ENCODE measurements around the gene CDK13. TPM values are rescaled to one million over a fixed set of nuclear protein-coding genes. Genes with fewer than 3 reads are reported as not detected.

Gene CDK13
- total and polyA plus RNA-seq, 2 donors (not counting 3 experiments of a cell fraction or from before 2014, with no cell fraction given), result 24.5 to 56.7 TPM

DNA sequence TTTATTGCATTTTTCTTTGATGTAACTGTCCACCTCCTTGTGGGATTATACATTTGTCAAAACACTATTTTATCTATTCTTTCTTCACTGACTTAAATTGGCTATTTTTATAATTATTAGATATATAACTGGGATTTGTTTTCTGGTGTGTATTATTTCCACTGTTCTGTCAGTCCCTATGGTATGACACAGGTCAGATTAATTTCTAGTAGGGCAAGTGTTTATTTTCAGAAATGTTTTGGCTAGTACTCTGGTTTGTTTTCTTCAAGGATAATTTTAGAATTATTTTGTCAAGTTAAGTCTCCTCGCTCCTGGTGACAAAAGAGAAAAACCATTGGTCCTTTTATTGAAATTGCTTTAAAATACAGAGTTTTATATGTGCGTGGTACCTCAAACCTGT lies 93.1 kb downstream of the CDK13 start:
- no peak overlapping the region for H3K27ac ChIP-seq (ENCODE audit: insufficient read depth, low read depth, low read length)

More for the DNA sequence above, 93.1 kb downstream of the CDK13 start:
- Histone ChIP-seq H3K79me2 (ENCODE audit: control insufficient read depth, insufficient read depth, low read length) (peaks cover 2% of the 10 kb centered on the region), H4K20me1 (replicated peaks; ENCODE audit: control insufficient read depth, extremely low read depth, insufficient read depth, low read length) (no peaks in the 10 kb centered on the region), H2AFZ (ENCODE audit: low read depth, low read length) (no peak overlapping the region), H3K9ac (replicated peaks; ENCODE audit: extremely low read depth, insufficient read depth, low read length) (no peak overlapping the region), H3K4me3 (replicated peaks in 1 of 3; ENCODE audit: insufficient read depth in 1 of 3, low read depth in 1 of 3, low read length in 3 of 3) (no peak overlapping the region), H3K4me1 (ENCODE audit: control insufficient read depth, extremely low read depth, insufficient read depth, low read length) (no peaks in the 10 kb centered on the region), H3K9me1 (replicated peaks; ENCODE audit: control insufficient read depth, extremely low read depth, insufficient read depth, low read length) (no peaks in the 10 kb centered on the region), H3K4me2 (ENCODE audit: insufficient read depth, low read length) (no peak overlapping the region), H3K9me3 (replicated peaks; ENCODE audit: control insufficient read depth, insufficient read depth, low read length) (no peaks in the 10 kb centered on the region), H3K36me3 (ENCODE audit: control insufficient read depth in 2 of 2, extremely low read depth in 1 of 2, insufficient read depth in 2 of 2, low read length in 2 of 2) (no peaks in the 10 kb centered on the region), H3K27me3 (ENCODE audit: control insufficient read depth in 2 of 2, insufficient read depth in 2 of 2, low read length in 2 of 2) (no peaks in the 10 kb centered on the region)
- DNase-seq (ENCODE audit: low read depth, low spot score) (no peak), FAIRE-seq (no peak)
- TF ChIP-seq MAX (IDR thresholded peaks at IDR 0.05; ENCODE audit: insufficient read depth, insufficient read length) (no peak), CTCF (IDR thresholded peaks at IDR 0.05; ENCODE audit: extremely low read depth in 1 of 2, insufficient read depth in 1 of 2, low read depth in 1 of 2, low read length in 2 of 2) (no peak), POLR2A (IDR thresholded peaks at IDR 0.05; ENCODE audit: low read depth, low read length) (no peak), MYC (IDR thresholded peaks at IDR 0.05; ENCODE audit: low read depth, low read length) (no peak), POLR2AphosphoS5 (IDR thresholded peaks at IDR 0.05; ENCODE audit: insufficient read depth, low read depth, low read length) (no peak), GATA2 (IDR thresholded peaks at IDR 0.05; ENCODE audit: insufficient read depth, insufficient read length, low read depth, low read length) (no peak), EZH2 (IDR thresholded peaks at IDR 0.05; ENCODE audit: borderline replicate concordance, low read depth, low read length, severe bottlenecking) (no peak), FOS (IDR thresholded peaks at IDR 0.05; ENCODE audit: borderline replicate concordance, insufficient read depth, low read length) (no peak), JUN (IDR thresholded peaks at IDR 0.05; ENCODE audit: borderline replicate concordance, insufficient read depth, insufficient read length, low read depth) (no peak)
- BruUV-seq (replicated peaks), result no TSS peak
- POLR2A ChIA-PET, result no interaction called here
- intact Hi-C loops (cut with micrococcal nuclease) (no loop called here), dilution Hi-C loops (cut with MboI; ENCODE audit: extremely low pct_ligation_motif_present, low sequenced_read_pairs) (no loop called here)
- CTCF ChIA-PET, result no interaction called here
